Measurements from ENCODE around the gene AGRN. TPM values are rescaled to one million over a fixed set of nuclear protein-coding genes. Genes with fewer than 3 reads are reported as not detected.
"Not testable (repeated sequence)": the region's sequence is repeated elsewhere in the genome, so short reads cannot be mapped to it uniquely, and the experiment has no call there.

Gene AGRN
- total RNA-seq, 1 donor from 2014 or later: 227 TPM

DNA sequence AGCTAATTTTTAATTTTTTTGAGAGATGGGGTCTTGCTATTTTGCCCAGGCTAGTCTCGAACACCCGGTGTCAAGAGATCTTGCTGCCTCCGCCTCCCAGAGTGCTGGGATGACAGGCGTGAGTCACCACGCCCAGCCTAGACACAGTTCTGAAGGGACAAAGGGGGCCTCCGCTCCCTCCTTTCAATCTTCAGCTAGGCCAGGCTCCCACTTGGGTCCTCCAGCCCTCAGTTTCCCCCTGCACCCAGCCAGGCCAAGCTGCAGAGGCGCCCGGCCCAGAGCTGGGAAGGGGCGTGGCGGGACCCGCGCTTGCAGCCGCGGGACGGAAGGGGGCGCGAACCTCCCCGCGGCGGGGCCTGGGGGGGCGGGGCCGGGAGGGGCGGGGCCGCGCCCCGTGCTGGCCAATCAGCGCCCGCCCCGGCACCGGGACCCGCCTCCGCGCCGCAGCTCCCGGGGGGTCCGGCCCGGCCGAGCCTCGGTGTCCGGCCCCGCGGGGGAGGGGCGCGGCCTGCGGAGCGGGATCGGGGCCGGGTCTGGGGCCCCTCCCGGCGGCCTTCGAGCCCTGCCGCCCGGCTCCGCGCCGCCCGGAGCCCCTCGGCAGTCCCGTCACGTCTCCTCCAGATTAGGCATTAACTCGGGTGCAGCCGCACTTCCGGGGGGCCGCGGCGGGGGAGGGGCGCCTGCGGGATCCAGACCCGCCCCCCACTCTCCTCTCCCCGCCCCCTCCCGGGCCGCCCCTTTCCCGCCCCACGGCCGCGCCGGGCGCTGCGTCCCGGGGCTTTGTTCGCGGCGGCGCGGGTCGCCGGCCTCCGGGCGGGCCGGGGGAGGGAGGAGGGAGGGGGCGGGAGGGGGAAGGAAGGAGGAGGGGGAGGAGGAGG is 559 bp upstream of the AGRN start:
- DNase-seq (ENCODE audit: low spot score): peak; percentile 80

DNA sequence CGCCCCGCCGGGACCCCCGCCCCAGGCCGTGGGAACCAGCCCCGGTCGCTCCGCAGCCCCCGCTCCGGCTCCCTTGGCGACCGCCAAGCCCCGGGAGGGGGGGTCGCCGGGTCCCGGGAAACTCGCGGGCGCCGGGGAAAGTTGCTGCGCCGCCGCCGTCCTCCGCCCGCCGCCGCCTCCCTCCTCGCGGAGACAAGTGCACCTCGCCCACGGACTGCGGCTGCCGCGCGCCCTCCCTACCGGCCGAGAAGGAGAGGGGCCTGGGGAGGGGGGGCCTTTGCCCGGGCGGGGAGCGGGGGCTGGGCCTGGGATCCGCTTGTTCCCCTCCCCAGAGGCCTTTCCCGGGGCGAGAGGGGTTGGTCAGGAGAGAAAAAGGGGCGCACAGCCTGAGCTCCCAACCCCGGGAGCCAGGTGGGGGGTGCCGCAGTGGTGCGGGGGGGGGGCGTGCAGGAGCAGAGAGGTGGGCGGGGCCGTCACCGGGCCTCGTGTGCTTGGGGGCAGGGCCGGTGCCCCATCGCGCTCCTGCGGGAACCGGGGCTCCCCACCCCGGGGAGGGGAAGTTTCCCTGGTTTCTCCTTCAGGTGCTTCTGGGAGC is 592 bp downstream of the AGRN start:
- no peak for DNase-seq (ENCODE audit: low spot score)

DNA sequence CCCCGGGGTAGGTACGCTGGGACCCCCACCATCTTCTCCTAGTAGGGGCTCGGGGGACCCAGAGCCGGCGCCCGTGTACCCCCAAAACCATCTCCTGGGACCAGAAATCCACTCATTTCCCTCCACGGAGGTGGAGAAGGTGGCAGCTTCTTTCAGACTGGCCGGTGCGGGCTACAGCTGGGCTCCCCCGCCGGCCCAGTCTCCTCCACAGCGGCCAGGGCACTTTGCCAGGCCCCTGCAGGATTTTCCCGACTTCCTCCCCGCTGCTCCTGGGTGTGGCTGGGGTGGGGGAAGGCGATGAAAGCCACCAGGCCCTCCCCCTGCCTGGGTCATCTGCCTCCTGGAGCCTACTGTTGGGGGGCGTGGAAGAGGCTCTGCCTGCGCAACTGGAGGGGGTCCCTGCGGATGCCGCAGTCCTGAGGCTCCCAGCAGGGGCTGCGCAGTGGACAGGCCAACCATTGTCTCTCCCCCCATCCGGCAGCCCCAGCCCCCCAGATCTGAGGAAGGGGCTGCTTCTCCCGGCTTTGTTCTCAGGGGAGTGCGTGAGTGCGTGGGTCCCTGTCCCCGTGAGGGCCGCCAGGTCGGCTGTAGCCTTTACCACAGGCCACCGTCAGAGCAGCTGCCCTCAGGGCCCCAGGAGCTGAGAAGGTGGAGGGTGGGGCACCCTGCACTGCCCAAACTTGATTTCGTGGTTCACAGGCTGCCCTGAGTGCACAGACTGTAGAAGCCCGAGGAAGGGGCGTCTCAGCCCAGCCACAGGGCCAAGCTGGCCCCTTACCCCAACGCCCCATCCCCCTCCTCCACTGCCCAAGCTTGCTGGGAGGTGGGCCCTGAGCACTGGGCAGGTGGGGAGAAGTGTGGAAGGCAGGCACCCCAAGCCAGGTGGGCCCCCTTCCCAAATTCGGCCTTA is 1.3 kb downstream of the AGRN start:
- peak; percentile 84 for DNase-seq (ENCODE audit: low spot score)

DNA sequence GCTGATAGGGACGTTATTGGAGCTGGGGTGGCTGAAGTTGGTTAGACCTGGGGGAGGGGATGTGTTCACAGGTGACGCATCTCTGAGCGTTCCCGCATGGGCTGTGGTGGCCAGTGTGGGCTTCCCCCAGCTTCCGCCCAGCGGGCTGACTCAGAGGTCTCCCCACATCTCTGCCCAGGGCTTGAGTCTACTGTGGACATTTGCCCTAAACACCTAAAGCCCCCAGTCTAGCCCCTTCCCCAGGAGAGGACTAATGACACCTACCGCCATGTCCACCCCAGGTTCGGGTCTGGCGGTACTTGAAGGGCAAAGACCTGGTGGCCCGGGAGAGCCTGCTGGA is 2.0 kb downstream of the AGRN start:
- no peak for DNase-seq (ENCODE audit: low spot score)

DNA sequence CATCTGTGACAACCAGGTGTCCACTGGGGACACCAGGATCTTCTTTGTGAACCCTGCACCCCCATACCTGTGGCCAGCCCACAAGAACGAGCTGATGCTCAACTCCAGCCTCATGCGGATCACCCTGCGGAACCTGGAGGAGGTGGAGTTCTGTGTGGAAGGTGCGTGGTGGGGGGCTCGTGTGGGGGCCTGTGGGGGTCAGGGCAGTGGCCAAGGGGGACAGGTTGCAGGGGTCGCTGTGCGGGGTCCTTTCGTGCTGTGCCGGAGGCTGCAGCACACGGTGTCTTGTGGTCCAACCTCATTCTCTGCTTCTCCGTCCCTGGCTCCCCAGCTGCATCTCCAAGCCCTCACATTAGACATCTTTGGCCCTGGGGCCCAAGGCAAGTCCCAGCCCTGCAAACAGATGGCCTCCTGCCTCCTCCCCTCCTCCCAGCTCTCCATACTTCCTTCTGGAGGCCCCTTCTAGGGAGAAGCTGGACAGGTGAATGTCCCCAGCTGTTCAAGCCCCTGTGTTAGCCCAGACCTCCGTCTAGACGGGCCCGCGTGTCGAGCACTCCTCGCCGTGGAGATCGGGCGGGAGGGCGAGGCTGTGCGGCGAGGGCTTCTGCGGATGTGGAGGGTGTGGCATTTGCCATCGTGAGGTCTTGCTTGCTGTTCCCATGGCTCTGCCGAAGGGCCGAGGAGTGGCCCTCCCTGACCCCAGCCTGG is 2.5 kb downstream of the AGRN start:
- no peak for DNase-seq (ENCODE audit: low spot score)

DNA sequence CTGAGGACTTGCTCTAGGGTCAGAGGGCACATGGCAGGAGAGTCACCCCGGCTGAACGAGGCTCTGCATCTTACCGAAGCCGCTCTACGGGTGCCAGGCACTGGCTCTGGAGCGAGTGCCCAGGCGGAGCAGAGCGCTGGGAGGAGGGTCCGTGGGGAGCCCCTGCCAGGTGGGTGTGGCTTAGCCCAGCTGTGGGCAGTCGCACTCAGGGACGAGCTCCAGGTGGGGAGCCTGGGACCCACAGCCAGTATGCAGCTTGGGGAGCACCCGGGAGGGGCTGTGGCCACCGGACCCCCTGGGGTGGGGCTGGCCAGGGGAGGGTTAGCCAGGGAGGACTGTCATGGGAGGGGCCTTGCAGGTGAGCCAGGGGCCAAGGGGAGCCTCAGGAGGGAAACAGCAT is 3.8 kb downstream of the AGRN start:
- DNase-seq (ENCODE audit: low spot score): no peak

DNA sequence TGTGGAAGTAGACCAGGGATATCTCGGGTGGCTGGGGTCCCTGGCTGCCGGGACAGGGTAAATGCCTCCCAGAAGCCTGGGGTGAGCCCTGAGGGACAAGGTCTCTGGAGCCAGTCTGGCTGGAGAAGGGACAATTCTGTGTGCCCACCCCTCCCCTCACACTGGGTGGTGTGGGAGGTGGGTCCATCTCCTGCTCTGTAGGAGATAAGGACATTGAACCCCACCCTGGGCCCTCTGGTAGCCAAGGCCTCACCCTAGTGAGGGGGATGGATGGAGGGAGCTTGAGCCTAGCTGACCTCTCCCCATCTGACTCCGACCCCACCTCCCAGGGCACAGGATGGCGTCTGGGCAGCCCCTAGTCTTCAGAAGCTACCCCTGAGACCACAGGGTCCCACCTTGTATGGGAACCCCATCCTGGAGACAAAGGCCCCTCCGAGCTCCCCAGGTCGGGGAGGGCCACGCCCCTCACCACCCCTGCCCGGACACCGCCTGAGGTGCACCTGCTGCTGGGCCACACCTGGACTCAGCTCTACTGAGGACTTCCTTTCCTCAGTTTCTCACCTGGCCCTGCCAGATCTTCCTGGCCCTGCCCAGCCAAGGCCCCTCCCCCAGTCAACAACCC is 4.3 kb downstream of the AGRN start:
- DNase-seq (ENCODE audit: low spot score): no peak

DNA sequence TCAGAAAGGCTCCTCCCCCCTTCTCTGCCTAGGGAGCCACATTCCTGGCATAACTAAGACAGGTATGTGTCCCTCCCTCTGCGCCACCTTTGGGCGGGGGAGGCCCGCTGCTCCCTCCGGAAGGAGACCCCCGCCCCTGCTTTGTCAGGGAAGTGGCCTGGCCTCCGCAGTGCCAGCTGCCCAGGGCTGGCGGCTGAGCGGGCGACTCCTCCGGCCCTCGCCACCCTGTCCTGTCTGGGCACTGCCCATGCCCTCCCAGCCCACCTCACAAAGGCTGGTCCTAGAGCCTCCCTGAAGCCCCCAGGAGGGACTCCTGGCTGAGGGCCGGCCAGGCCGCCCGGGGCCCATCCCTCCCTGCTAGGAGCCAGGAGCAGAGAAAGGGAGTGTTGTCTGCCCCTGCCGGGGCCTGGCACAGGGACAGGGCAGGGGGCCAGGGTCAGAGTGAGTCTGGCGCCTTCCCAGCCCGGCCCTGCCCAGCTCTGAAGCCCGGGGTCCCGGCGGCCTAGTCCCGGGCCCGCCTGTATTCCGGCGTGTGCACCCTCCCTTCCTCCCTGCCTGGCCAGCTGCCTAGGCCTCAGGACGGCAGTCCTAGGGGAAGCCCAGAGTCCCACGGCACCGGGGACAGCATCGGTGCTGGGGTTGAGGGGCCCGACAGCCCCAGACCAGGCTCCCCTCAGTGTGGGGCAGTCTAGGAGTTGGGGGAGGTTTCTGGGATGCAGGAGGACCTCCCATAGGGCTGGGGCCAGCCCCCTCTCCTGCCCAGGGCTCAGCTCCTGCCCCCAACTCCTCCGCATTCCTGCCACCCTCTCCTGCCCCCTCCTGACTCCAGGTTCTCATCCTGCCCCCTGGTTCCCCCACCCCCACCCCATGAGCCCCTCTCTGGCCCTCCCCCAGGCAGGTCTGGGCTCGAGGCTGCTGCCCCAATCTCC is 5.1 kb downstream of the AGRN start:
- peak; percentile 87 for DNase-seq (ENCODE audit: low spot score)

DNA sequence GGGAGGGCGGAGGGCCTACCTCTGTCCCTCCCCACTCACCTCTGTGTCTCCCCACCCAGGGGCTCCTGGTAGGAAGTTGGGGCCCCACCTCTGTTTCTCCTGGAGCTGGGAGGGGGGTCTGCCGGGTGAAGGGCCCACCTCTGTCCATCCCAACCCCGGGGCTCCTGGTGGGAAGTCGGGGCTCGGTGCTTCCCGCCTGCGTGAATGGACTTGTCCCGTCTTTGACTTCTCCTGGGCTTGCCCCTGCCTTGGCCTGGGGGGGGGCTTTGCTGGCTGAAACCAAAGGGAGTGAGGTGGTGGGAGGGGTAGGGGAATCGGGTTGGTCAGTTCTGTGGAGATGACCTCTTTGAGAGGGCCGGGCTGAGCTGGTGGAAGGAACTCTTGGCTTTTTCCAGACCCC is 5.8 kb downstream of the AGRN start:
- DNase-seq (ENCODE audit: low spot score): no peak

DNA sequence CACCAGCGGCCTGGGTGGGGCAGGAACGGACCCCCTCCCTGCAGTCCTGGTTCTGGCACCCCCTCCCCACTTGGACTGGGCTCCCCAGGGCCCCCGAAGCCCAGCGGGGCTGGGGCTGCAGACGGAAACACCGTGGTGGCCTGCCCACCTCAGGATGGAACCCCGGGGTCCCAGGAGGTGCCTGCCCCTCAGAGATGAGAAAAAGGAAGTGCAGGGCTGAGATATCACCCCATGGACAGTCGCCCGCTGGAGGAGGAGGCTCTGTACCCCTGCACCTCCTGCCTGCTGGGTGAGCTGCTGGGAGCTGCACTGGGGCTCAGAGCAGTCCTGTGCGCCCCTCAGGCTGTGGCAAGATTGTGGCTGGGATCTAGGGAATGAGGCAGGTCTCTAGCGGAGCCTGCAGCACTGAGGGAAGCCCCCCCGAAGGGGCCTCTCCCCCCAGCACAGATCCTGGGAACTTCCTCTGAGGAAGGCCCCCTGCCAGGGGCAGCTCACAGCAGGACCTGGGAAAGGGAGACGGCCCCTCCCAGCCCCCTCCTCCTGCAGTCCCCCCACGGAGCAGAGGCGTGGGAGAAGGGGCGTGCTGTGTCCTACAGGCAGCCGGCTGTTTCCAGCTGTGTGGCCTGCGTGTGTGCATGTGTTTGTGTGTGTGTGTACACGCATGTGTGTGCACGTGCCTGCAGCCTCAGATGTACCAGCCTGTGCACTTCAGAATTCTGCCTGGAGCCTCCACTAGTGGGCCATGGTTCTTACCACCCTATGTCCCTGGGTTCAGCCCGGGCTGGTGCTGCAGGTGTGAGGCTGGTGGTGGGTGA is 6.9 kb downstream of the AGRN start:
- DNase-seq (ENCODE audit: low spot score): no peak

DNA sequence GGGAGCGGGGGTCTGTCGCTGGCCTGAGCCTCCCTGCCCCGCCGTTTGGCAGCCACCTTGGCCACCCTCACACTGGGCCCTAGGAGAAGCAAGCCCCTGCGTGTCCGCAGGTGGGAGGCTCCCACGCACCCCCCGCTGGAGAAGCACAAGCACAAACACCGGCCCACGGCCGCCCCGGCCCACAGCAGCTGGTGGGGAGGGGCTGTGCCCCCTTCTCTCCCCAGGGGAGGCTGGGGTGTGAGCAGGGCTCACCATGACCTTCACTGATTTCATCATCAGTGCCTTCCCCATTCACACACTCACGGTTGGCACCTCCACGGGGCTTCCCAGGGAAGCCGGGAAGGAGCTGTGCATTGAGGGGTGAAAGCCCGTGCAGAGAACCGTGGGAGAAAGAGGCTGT is 7.9 kb downstream of the AGRN start:
- DNase-seq (ENCODE audit: low spot score): no peak

DNA sequence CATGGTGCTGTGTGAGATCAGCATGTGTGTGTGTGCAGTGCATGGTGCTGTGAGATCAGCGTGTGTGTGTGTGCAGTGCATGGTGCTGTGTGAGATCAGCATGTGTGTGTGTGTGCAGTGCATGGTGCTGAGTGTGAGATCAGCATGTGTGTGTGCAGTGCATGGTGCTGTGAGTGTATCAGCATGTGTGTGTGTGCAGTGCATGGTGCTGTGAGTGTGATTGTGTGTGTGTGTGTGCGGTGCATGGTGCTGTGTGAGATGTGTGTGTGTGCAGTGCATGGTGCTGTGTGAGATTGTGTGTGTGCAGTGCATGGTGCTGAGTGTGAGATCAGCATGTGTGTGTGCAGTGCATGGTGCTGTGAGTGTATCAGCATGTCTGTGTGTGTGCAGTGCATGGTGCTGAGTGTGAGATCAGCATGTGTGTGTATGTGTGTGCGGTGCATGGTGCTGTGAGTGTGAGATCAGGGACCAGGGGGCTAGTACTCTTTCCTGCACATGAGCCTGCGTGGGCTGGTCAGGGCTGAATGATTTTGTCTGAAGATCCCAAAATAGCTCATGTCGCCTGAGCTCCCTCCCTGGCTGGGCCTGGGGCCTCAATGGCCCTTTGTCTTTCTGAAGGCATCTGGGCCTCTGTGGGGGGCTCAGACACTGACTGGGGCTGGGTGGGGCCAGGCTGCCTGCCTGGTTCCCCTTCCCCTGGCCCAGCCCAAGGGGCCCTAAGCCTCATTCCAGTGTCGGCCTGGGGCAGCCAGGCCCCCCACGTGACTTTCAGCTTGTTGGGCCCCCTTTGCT is 11.1 kb downstream of the AGRN start:
- DNase-seq (ENCODE audit: low spot score): not testable (repeated sequence)

DNA sequence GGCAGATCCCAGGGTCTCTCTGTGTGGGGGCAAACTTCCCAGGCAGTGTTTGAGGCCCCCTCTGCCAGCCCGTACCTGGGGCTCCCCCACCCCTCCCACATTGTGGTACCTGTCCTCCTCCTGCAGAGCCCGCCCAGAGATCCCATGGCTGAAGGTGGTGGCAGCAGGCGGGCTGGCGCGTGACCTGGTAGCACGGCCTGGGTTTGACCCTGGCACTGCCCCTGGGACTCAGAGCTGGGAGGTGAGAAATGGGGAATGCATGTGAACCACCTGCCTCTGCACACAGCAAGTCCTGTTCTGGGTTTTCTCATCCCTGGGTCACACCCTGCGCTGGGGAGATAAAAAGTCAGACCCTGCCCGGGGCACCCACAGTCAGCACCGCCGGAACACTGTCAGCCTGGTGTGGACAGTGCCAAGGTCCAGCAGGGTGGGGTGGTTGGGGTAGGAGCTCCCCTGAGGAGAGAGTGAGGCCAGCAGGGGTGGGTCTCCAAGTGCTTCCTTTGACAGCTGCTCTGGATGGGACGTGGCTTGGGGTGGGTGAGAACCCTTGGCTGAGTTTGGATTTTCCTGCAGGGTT is 11.8 kb downstream of the AGRN start:
- no peak for DNase-seq (ENCODE audit: low spot score)

DNA sequence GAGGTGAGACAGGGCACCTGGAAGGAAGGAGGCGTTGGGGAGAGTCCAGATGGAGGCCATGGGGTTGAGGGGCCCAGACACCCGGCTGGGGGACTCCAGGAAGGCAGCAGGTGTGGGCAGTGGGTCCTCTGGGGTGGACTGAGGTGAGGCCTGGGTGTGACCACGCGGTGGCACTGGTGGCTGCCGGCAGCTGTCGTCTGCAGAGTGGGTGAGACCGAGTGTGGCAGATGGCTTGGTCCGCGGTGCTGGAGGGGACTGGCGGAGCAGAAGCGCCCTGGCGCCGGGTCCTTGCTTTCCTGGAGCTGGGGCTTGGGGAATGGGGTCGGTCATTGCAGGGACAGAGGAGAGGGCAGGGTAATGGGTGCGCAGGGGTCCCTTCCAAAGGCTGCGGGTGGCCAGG is 12.5 kb downstream of the AGRN start:
- no peak for DNase-seq (ENCODE audit: low spot score)

DNA sequence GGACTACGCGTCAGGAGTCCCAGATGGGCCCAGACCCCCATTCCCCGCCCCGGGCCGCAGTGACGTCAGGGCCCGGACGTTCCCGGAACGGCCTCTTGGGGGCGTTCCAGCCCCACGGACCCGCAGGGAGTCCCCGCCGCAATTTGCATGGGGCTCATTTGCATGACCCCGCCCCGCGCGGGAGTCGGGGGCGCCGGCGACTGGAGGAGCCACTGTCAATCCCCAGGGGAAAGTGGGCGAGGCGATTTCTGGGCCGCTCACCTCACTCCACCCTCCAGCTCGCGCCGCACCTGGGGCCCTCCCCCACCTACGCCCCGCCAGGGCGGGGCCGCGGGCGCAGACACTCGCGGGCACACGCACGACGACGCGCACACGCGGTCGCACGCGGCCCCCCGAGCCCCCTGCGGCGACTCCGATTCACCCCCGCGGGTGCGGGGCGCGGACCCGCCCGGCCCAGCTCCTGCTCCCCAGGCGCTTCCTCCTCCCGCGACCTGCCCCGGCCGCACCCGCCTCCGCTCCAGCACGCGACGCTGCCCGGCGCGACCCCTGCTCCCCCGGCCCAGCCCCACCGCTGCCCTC is 13.2 kb downstream of the AGRN start:
- peak; percentile 78 for DNase-seq (ENCODE audit: low spot score)

DNA sequence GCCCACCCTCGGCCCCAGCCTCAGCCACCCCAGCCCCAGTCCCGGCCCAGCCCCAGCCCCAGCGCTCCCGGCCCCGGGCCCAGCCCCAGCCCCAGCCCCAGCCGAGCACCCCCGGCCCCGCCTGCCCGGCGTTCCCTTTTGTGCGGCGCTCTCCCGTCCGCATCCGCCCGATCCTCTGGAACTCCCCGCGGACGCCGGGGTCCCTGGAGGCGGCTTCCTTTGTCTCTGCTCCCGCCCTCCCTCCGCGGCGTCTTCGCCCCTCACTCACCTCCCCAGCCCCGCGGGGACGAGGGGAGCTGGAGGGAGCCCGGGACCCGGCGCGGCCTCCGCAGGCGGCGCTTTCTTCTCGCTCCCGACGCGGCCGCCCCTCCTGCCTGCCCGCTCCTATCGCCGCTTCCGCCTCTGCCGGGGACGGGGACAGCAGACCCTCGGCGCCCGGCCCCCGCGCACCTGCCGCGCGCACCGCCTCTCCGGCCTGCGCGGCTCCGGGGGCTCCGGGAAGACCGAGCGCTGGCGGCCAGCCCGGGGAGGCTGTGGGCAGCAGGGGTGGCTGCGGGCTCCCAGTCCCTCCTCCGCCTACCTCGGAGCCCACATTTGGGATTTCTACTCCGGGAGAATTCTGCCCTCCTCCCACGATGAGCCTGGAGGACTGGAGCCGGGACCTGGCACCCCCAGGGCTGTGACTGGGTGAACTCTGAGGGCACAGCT is 14.0 kb downstream of the AGRN start:
- no peak for DNase-seq (ENCODE audit: low spot score)

DNA sequence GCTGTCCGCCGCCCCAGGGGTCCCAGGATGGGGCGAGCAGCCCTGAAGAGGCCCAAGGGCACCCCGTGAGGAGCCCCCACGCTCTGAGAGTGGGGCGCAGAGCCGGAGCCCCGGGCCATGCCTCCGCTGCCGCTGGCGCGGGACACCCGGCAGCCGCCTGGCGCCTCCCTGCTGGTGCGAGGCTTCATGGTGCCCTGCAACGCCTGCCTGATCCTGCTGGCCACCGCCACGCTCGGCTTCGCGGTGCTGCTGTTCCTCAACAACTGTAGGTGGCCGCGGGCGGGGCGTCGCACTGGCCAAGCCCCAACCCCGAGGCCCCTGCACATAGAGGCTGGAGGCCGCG is 14.5 kb downstream of the AGRN start:
- no peak for DNase-seq (ENCODE audit: low spot score)

All from ureter (tissue), 1 donor.